ENCODE measurements around the gene MAST3.

MAST3 gene

GRCh38 chr19:18156841-18157464 is 59.4 kb downstream of the MAST3 start (continued):
- TF ChIP-seq ZNF654 (tag by site-specific recombination; IDR thresholded peaks at IDR 0.05; ENCODE audit: low read depth) (no peak), ELK4 (IDR thresholded peaks at IDR 0.05; ENCODE audit: borderline replicate concordance, low read depth, low read length) (no peak), REST (tag by site-specific recombination; IDR thresholded peaks at IDR 0.05) (peak; percentile 86), MYNN (tag by site-specific recombination; IDR thresholded peaks at IDR 0.05; ENCODE audit: borderline replicate concordance) (no peak), ZNF26 (tag by site-specific recombination; IDR thresholded peaks at IDR 0.05) (no peak), SP3 (tag by site-specific recombination; IDR thresholded peaks at IDR 0.05) (peak; percentile 57), ZNF2 (tag by site-specific recombination; IDR thresholded peaks at IDR 0.05) (no peak), ZNF580 (tag by site-specific recombination; IDR thresholded peaks at IDR 0.05) (no peak; the same call in 1 of the 2 replicates), ZNF585B (tag by site-specific recombination; IDR thresholded peaks at IDR 0.05) (no peak), ZSCAN18 (tag by site-specific recombination; IDR thresholded peaks at IDR 0.05) (no peak), ZNF248 (tag by site-specific recombination; IDR thresholded peaks at IDR 0.05) (no peak), ZNF311 (tag by site-specific recombination; IDR thresholded peaks at IDR 0.05; ENCODE audit: borderline replicate concordance) (no peak), OVOL3 (tag by site-specific recombination; IDR thresholded peaks at IDR 0.05) (no peak), ZNF404 (tag by site-specific recombination; IDR thresholded peaks at IDR 0.05) (no peak), CTCF (tag by site-specific recombination; IDR thresholded peaks at IDR 0.05) (no peak), ZNF423 (tag by site-specific recombination; IDR thresholded peaks at IDR 0.05) (peak; percentile 11; the same call in 1 of the 2 replicates), GLIS1 (tag by site-specific recombination; IDR thresholded peaks at IDR 0.05) (peak; percentile 90), ZBTB44 (tag by site-specific recombination; IDR thresholded peaks at IDR 0.05) (no peak; the same call in 1 of the 2 replicates), ZNF121 (tag by site-specific recombination; IDR thresholded peaks at IDR 0.05) (no peak), ZNF239 (tag by site-specific recombination; IDR thresholded peaks at IDR 0.05) (no peak), ZNF555 (tag by site-specific recombination; conservative IDR thresholded peaks at IDR 0.05) (no peak), ZNF146 (tag by site-specific recombination; IDR thresholded peaks at IDR 0.05) (no peak), TCF7L2 (IDR thresholded peaks at IDR 0.05; ENCODE audit: borderline replicate concordance, low read depth, low read length) (no peak), ZNF521 (tag by site-specific recombination; IDR thresholded peaks at IDR 0.05) (no peak), PRDM4 (tag by site-specific recombination; IDR thresholded peaks at IDR 0.05) (0 out of 2 replicates have a peak, but pooled peaks have one; percentile 33), ZNF830 (tag by site-specific recombination; IDR thresholded peaks at IDR 0.05; ENCODE audit: low read depth) (no peak)

Data from HEK293 (cell line).